HepG2 (cell line): ENCODE results near the gene MTX3. TPM values are rescaled to one million over a fixed set of nuclear protein-coding genes. Genes with fewer than 3 reads are reported as not detected.
A peak's percentile ranks its signal among the peaks of the same experiment; 100 is the strongest.

Source experiments
- ATF7-NPFF ChIP-seq: sonication (generic); formaldehyde crosslinking; IDR thresholded peaks from 2 replicates; pipeline ENCODE4 v1.8.1; 2023; ENCODE audit warnings: mild to moderate bottlenecking, low read depth, missing genetic modification reagents, moderate library complexity
- BRCA1 ChIP-seq: sonication (generic); formaldehyde crosslinking; IDR thresholded peaks from 2 replicates; pipeline ENCODE4 v1.4.0; 2020; ENCODE audit warnings: missing genetic modification reagents
- ELF1 ChIP-seq: sonication (generic); formaldehyde crosslinking; IDR thresholded peaks from 2 replicates; pipeline ENCODE4 v1.4.0; 2020; ENCODE audit warnings: missing genetic modification reagents
- HDAC1 ChIP-seq: sonication (generic); formaldehyde crosslinking; IDR thresholded peaks from 2 replicates; pipeline ENCODE4 v1.5.1; 2020; ENCODE audit warnings: mild to moderate bottlenecking, missing genetic modification reagents
- HOXA7 ChIP-seq: sonication (generic); formaldehyde crosslinking; IDR thresholded peaks from 2 replicates; pipeline ENCODE4 v1.8.1; 2022; ENCODE audit warnings: mild to moderate bottlenecking, missing genetic modification reagents, moderate library complexity
- KLF11 ChIP-seq: IDR thresholded peaks from 2 replicates; pipeline ENCODE4 v1.6.1; 2016; ENCODE audit warnings: missing compliant biosample characterization
- SNAI1 ChIP-seq: sonication (generic); formaldehyde crosslinking; IDR thresholded peaks from 2 replicates; pipeline ENCODE4 v1.5.0; 2020; ENCODE audit warnings: mild to moderate bottlenecking, missing genetic modification reagents, borderline replicate concordance
- U2AF1 ChIP-seq: fragments of 200-400 bp; formaldehyde crosslinking; optimal IDR thresholded peaks from 2 replicates; pipeline ENCODE3; 2017; ENCODE audit warnings: mild to moderate bottlenecking, low read depth, low read length
- WIZ ChIP-seq: sonication (generic); formaldehyde crosslinking; IDR thresholded peaks from 2 replicates; pipeline ENCODE4 v1.5.1; 2020; ENCODE audit warnings: mild to moderate bottlenecking, missing genetic modification reagents
- ZNF441 ChIP-seq: sonication (generic); formaldehyde crosslinking; IDR thresholded peaks from 2 replicates; pipeline ENCODE4 v1.7.0; 2021; ENCODE audit warnings: missing genetic modification reagents, borderline replicate concordance
- polyA plus RNA-seq, 8 experiments: library from polyadenylated mRNA; depleted of rRNA in 3 of 8; stranded (reverse) in 7 of 8; unstranded in 1 of 8; fragments of >200 nt; fragmentation: Illumina TruSeq in 4 of 8; extraction: Trizol in 4 of 8; gene quantifications; 2 replicates each; pipeline versions ENCODE4 v1.2.1 to v1.2.3, GENCODE V29; 2011 to 2016; ENCODE audit warnings: low read depth in 4 of 8, missing spikeins in 1 of 8, mixed read lengths in 1 of 8; ENCODE audit not compliant: insufficient read depth in 1 of 8
- total RNA-seq, 5 experiments: library from RNA; depleted of rRNA; stranded (reverse); fragments of >200 nt; fragmentation: Illumina TruSeq; extraction: Trizol; gene quantifications; 2 replicates each; pipeline ENCODE4 v1.2.3, GENCODE V29; 2016; ENCODE audit warnings: low read depth in 1 of 5
- TF ChIP-seq, protein P1 (sequence below): sonication (generic); formaldehyde crosslinking; IDR thresholded peaks from 2 replicates; pipeline ENCODE4 v1.9.0; 2021; ENCODE audit warnings: missing genetic modification reagents, borderline replicate concordance
- TF ChIP-seq, protein P2 (sequence below), 2 experiments: IDR thresholded peaks; 2 replicates each; pipeline ENCODE4 v1.6.1; 2011 to 2012; ENCODE audit warnings: low read length in 2 of 2, borderline replicate concordance in 1 of 2, low read depth in 1 of 2, mild to moderate bottlenecking in 1 of 2, moderate library complexity in 1 of 2
- TF ChIP-seq, protein P3 (sequence below): sonication (generic); formaldehyde crosslinking; IDR thresholded peaks from 2 replicates; pipeline ENCODE4 v1.5.0; 2020; ENCODE audit warnings: mild to moderate bottlenecking, low read depth, missing genetic modification reagents, borderline replicate concordance
- TF ChIP-seq, protein P4 (sequence below): sonication (generic); formaldehyde crosslinking; IDR thresholded peaks from 2 replicates; pipeline ENCODE4 v1.4.0; 2020; ENCODE audit warnings: missing genetic modification reagents, borderline replicate concordance

MTX3 gene
- total and polyA plus RNA-seq, 2 of the 13 experiments (the other 11 are each of a cell fraction or from before 2014, with no cell fraction given), result 9.9 to 16.7 TPM

DNA sequence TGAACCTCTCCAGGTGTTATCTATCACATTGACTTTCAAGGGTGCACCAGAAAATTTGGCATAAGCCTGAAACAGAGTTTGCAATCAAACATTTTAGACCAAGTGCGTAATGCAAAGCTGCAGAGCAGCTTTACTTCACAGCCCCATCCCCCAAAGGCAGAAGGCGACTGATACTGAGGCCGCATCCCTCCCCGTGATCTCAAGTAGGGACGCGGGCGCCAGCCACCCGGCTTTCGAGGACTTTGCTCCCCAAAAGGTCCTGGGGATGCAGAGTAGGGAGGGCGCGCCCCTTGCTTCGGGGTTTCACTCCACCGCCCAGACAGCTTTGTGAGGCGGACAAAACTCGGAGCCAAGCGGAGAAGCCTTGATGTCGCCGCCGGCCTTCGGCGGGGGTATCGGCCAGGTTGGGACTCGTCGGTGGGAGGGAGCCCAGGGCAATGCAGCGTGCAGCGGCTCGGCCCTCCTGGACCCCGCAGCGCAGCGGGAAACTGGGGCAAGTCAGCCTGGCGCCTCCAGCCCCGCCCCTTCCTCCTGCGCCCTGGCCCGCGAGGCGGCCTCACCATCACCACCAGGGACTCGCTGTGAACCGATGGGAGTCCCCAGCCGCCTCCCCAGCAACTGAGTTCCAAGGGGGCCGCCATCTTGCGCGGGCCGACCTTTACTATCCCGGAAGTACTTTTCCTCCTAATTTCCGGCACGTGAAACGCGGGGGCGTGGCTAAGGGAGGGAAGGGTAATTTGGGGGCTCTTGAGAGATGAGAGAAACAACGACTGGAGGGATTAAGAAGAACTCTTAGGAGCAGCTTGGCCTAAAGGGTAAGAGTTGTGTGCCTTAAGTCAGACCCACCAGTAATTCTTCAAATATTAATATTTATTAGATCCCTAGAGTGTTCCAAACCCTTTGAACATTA, at the start of gene MTX3 (continued):
- TF ChIP-seq ZNF441 (CRISPR knock-in tag) (peak; percentile 42; the same call in 1 of the 2 replicates), KLF11 (CRISPR knock-in tag) (0 out of 2 replicates have a peak, but pooled peaks have one; percentile 53), U2AF1 (peak; percentile 35), ELF1 (peak; percentile 87), WIZ (CRISPR knock-in tag) (peak; percentile 92), BRCA1 (CRISPR knock-in tag) (no peak), HDAC1 (CRISPR knock-in tag) (peak; percentile 87), ATF7-NPFF (no peak), HOXA7 (CRISPR knock-in tag) (no peak), SNAI1 (CRISPR knock-in tag) (0 out of 2 replicates have a peak, but pooled peaks have one; percentile 75)
- TF ChIP-seq, protein P1, sequence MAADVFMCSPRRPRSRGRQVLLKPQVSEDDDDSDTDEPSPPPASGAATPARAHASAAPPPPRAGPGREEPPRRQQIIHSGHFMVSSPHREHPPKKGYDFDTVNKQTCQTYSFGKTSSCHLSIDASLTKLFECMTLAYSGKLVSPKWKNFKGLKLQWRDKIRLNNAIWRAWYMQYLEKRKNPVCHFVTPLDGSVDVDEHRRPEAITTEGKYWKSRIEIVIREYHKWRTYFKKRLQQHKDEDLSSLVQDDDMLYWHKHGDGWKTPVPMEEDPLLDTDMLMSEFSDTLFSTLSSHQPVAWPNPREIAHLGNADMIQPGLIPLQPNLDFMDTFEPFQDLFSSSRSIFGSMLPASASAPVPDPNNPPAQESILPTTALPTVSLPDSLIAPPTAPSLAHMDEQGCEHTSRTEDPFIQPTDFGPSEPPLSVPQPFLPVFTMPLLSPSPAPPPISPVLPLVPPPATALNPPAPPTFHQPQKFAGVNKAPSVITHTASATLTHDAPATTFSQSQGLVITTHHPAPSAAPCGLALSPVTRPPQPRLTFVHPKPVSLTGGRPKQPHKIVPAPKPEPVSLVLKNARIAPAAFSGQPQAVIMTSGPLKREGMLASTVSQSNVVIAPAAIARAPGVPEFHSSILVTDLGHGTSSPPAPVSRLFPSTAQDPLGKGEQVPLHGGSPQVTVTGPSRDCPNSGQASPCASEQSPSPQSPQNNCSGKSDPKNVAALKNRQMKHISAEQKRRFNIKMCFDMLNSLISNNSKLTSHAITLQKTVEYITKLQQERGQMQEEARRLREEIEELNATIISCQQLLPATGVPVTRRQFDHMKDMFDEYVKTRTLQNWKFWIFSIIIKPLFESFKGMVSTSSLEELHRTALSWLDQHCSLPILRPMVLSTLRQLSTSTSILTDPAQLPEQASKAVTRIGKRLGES, result no peak
- TF ChIP-seq, protein P2, sequence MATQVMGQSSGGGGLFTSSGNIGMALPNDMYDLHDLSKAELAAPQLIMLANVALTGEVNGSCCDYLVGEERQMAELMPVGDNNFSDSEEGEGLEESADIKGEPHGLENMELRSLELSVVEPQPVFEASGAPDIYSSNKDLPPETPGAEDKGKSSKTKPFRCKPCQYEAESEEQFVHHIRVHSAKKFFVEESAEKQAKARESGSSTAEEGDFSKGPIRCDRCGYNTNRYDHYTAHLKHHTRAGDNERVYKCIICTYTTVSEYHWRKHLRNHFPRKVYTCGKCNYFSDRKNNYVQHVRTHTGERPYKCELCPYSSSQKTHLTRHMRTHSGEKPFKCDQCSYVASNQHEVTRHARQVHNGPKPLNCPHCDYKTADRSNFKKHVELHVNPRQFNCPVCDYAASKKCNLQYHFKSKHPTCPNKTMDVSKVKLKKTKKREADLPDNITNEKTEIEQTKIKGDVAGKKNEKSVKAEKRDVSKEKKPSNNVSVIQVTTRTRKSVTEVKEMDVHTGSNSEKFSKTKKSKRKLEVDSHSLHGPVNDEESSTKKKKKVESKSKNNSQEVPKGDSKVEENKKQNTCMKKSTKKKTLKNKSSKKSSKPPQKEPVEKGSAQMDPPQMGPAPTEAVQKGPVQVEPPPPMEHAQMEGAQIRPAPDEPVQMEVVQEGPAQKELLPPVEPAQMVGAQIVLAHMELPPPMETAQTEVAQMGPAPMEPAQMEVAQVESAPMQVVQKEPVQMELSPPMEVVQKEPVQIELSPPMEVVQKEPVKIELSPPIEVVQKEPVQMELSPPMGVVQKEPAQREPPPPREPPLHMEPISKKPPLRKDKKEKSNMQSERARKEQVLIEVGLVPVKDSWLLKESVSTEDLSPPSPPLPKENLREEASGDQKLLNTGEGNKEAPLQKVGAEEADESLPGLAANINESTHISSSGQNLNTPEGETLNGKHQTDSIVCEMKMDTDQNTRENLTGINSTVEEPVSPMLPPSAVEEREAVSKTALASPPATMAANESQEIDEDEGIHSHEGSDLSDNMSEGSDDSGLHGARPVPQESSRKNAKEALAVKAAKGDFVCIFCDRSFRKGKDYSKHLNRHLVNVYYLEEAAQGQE (IDR thresholded peaks at IDR 0.05; ENCODE audit: borderline replicate concordance in 1 of 2, low read depth in 1 of 2, low read length in 2 of 2), result no peak
- TF ChIP-seq, protein P3, sequence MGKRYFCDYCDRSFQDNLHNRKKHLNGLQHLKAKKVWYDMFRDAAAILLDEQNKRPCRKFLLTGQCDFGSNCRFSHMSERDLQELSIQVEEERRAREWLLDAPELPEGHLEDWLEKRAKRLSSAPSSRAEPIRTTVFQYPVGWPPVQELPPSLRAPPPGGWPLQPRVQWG, result no peak
- TF ChIP-seq, protein P4, sequence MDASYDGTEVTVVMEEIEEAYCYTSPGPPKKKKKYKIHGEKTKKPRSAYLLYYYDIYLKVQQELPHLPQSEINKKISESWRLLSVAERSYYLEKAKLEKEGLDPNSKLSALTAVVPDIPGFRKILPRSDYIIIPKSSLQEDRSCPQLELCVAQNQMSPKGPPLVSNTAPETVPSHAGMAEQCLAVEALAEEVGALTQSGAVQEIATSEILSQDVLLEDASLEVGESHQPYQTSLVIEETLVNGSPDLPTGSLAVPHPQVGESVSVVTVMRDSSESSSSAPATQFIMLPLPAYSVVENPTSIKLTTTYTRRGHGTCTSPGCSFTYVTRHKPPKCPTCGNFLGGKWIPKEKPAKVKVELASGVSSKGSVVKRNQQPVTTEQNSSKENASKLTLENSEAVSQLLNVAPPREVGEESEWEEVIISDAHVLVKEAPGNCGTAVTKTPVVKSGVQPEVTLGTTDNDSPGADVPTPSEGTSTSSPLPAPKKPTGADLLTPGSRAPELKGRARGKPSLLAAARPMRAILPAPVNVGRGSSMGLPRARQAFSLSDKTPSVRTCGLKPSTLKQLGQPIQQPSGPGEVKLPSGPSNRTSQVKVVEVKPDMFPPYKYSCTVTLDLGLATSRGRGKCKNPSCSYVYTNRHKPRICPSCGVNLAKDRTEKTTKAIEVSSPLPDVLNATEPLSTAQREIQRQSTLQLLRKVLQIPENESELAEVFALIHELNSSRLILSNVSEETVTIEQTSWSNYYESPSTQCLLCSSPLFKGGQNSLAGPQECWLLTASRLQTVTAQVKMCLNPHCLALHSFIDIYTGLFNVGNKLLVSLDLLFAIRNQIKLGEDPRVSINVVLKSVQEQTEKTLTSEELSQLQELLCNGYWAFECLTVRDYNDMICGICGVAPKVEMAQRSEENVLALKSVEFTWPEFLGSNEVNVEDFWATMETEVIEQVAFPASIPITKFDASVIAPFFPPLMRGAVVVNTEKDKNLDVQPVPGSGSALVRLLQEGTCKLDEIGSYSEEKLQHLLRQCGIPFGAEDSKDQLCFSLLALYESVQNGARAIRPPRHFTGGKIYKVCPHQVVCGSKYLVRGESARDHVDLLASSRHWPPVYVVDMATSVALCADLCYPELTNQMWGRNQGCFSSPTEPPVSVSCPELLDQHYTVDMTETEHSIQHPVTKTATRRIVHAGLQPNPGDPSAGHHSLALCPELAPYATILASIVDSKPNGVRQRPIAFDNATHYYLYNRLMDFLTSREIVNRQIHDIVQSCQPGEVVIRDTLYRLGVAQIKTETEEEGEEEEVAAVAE (CRISPR knock-in tag), result no peak
